ENCODE data around the gene CCNF.
"Not testable (repeated sequence)": the region's sequence is repeated elsewhere in the genome, so short reads cannot be mapped to it uniquely, and the experiment has no call there.

Gene CCNF, protein sequence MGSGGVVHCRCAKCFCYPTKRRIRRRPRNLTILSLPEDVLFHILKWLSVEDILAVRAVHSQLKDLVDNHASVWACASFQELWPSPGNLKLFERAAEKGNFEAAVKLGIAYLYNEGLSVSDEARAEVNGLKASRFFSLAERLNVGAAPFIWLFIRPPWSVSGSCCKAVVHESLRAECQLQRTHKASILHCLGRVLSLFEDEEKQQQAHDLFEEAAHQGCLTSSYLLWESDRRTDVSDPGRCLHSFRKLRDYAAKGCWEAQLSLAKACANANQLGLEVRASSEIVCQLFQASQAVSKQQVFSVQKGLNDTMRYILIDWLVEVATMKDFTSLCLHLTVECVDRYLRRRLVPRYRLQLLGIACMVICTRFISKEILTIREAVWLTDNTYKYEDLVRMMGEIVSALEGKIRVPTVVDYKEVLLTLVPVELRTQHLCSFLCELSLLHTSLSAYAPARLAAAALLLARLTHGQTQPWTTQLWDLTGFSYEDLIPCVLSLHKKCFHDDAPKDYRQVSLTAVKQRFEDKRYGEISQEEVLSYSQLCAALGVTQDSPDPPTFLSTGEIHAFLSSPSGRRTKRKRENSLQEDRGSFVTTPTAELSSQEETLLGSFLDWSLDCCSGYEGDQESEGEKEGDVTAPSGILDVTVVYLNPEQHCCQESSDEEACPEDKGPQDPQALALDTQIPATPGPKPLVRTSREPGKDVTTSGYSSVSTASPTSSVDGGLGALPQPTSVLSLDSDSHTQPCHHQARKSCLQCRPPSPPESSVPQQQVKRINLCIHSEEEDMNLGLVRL

GRCh38 chr16:2429034-2429770 is at the start of gene CCNF:
Gene CCNF, plus strand, starts transcription at chr16:2429447. Its CDS starts 35 bp downstream, at chr16:2429482.
- DNase-seq (ENCODE audit: low read depth), result peak; percentile 95
- TF ChIP-seq POLR2A (IDR thresholded peaks at IDR 0.05; ENCODE audit: extremely low read depth, insufficient read length) (peak; percentile 73), MYC (IDR thresholded peaks at IDR 0.05; ENCODE audit: low read depth, low read length) (peak; percentile 48)
- TF ChIP-seq, protein P1, sequence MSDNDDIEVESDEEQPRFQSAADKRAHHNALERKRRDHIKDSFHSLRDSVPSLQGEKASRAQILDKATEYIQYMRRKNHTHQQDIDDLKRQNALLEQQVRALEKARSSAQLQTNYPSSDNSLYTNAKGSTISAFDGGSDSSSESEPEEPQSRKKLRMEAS (IDR thresholded peaks at IDR 0.05; ENCODE audit: low read depth, low read length), result peak; percentile 67; the same call in 1 of the 2 replicates
- TF ChIP-seq, protein P2, sequence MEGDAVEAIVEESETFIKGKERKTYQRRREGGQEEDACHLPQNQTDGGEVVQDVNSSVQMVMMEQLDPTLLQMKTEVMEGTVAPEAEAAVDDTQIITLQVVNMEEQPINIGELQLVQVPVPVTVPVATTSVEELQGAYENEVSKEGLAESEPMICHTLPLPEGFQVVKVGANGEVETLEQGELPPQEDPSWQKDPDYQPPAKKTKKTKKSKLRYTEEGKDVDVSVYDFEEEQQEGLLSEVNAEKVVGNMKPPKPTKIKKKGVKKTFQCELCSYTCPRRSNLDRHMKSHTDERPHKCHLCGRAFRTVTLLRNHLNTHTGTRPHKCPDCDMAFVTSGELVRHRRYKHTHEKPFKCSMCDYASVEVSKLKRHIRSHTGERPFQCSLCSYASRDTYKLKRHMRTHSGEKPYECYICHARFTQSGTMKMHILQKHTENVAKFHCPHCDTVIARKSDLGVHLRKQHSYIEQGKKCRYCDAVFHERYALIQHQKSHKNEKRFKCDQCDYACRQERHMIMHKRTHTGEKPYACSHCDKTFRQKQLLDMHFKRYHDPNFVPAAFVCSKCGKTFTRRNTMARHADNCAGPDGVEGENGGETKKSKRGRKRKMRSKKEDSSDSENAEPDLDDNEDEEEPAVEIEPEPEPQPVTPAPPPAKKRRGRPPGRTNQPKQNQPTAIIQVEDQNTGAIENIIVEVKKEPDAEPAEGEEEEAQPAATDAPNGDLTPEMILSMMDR (IDR thresholded peaks at IDR 0.05; ENCODE audit: low read depth, low read length), result no peak
- H3K4me3 ChIP-seq (ENCODE audit: low read depth, low read length), result peak within 1 kb of the TSS; percentile 90

DNA sequence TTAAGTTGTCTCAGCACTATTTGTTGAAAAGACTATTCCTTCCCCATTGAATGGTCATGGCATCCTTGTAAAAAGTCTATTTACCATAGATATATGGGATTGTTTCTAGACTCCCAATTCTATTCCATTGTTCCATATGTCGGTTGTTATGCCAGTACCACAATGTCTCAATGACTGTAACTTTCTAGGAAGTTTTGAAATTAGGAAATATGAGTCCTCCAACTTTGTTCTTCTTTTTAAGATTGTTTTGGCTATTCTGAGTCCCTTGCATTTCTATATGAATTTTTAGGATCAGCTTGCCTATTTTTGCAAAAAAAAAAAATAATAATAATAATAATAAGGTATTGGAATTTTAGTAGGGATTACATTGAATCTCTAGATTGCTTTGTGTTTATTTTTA is 45.7 kb upstream of the CCNF start:
- no peak for TF ChIP-seq MYC (IDR thresholded peaks at IDR 0.05; ENCODE audit: low read depth, low read length)
- no peak overlapping the region for H3K4me3 ChIP-seq (ENCODE audit: low read depth, low read length)
- no peak for DNase-seq (ENCODE audit: low read depth)

- DNase-seq (ENCODE audit: low read depth), result no peak
- TF ChIP-seq, protein P1 (IDR thresholded peaks at IDR 0.05; ENCODE audit: low read depth, low read length), result no peak
- TF ChIP-seq, protein P2 (IDR thresholded peaks at IDR 0.05; ENCODE audit: low read depth, low read length), result no peak
- TF ChIP-seq MYC (IDR thresholded peaks at IDR 0.05; ENCODE audit: low read depth, low read length) (no peak), POLR2A (IDR thresholded peaks at IDR 0.05; ENCODE audit: extremely low read depth, insufficient read length) (no peak)
- H3K4me3 ChIP-seq (ENCODE audit: low read depth, low read length), result no peak overlapping the region
These were observed 44.8 kb upstream of the CCNF start for GRCh38 chr16:2384426-2384825.

DNA sequence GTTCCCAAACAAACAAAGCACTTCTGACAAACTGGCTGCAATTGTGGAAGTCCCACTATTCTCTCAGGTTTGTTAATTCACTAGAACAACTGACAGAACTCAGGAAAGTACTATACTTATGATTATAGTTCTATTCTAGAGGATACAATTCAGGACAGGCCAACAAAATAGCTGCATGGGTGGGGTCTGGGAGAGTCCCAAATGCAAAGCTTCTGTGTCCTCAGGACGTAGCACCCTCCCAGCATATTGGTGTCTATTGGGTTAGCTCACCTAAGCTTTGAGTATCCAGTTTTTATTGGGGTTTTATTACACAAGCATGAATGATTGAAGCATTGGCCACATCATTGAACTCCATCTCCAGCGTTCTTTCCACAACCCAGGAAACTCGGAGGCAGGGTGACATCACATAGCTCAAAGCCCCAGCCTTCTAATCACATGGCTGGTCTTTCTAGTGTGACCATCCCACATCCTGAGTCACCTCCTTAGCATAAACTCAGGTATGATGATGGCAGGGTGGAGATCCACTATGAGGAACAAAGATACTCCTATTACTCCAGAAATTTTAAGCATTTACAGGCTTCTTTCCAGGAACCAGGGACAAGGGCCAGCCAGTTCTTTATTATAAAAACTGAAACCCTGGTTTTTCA is 43.9 kb upstream of the CCNF start:
- no peak for DNase-seq (ENCODE audit: low read depth)
- TF ChIP-seq MYC (IDR thresholded peaks at IDR 0.05; ENCODE audit: low read depth, low read length) (no peak), POLR2A (IDR thresholded peaks at IDR 0.05; ENCODE audit: extremely low read depth, insufficient read length) (no peak)
- TF ChIP-seq, protein P1 (IDR thresholded peaks at IDR 0.05; ENCODE audit: low read depth, low read length), result no peak
- TF ChIP-seq, protein P2 (IDR thresholded peaks at IDR 0.05; ENCODE audit: low read depth, low read length), result no peak

GRCh38 chr16:2385982-2386381 is 43.3 kb upstream of the CCNF start:
- H3K4me3 ChIP-seq (ENCODE audit: low read depth, low read length); DNase-seq (ENCODE audit: low read depth): not testable (repeated sequence)

More for the DNA sequence above, 43.9 kb upstream of the CCNF start:
- H3K4me3 ChIP-seq (ENCODE audit: low read depth, low read length), result no peak overlapping the region

GRCh38 chr16:2386990-2387389 is 42.3 kb upstream of the CCNF start:
- no peak for DNase-seq (ENCODE audit: low read depth)
- TF ChIP-seq POLR2A (IDR thresholded peaks at IDR 0.05; ENCODE audit: extremely low read depth, insufficient read length), result no peak
- TF ChIP-seq, protein P1 (IDR thresholded peaks at IDR 0.05; ENCODE audit: low read depth, low read length), result no peak
- TF ChIP-seq MYC (IDR thresholded peaks at IDR 0.05; ENCODE audit: low read depth, low read length), result no peak
- TF ChIP-seq, protein P2 (IDR thresholded peaks at IDR 0.05; ENCODE audit: low read depth, low read length), result no peak
- H3K4me3 ChIP-seq (ENCODE audit: low read depth, low read length), result no peak overlapping the region
